IPS-NIHi7 (cell line): ENCODE data around the gene DCUN1D2.

Source experiments
- DNase-seq: peaks from one replicate; pipeline ENCODE4 v3.0.0; 2012; ENCODE audit warnings: mixed read lengths; ENCODE audit errors: extremely low spot score

DCUN1D2 gene

DNA sequence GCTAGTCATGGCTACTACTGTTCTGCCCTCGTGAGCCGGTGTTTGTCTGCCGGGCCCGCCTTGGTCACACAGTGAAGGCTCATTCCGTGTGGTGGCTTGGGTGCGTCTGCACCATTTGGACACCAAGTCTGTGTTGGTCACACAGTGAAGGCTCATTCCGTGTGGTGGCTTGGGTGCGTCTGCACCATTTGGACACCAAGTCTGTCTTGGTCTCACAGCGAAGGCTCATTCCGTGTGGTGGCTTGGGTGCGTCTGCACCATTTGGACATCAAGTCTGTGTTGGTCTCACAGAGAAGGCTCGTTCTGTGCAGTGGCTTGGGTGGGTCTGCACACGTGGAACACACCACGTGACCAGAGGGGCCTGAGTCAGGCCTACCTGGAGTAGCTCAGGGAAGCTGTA, 29.0 kb upstream of the DCUN1D2 start:
- no peak for DNase-seq

GRCh38 chr13:113518076-113518803, 27.7 kb upstream of the DCUN1D2 start:
- no peak for DNase-seq

DNA sequence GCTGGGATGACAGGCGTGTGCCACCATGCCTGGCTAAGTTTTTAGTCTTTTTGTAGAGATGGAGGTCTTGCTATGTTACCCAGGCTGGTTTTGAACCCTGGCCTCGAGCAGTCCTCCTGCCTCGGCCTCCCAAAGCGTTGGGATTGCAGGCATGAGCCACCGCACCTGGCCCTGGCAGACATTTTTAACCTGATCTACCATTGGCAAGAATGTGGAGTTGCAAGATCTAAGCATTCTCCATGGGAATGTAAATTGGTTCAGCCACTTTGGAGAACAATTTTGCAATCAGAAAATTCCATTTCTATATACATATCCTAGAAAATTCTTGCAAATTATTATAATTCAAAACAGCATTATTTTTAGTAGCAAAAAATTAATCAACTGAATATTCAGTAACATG, 24.3 kb upstream of the DCUN1D2 start:
- DNase-seq = no peak

- DNase-seq = no peak
Observed at GRCh38 chr13:113513761-113514160, 23.2 kb upstream of the DCUN1D2 start.

DNA sequence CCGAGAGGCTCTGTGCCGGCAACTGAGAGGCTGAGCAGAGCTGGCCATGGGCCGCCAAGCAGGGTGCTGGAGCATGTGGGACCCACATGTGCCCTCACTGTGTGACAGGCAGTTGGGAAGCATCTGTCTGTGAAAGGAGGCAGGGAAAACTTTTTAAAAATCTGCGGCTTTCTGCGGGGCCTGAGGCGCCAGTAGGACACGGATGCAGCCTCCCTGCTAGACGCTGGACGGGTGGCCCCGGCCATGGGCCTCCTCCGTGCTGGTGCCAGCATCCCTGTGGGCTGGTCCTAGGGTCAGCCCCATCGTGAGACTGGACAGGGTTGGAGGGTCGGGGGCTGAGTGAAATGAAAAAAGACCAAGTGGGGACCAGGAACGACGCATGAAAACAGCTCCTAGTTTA, 20.9 kb upstream of the DCUN1D2 start:
- no peak for DNase-seq

DNA sequence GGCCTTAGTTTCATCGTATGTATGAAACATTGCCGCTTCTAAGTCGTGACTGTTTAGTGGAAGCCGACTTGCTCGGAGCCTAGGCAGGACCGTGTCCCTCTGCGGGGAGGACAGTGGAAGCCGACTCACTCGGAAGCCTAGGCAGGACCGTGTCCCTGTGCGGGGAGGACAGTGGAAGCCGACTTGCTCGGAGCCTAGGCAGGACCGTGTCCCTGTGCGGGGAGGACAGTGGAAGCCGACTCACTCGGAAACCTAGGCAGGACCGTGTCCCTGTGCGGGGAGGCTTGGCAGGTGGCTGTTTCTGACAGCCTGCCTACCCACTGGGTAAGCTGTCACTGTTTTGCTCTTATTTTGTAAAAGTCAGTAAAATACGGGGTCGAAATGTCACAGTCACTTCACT, 20.4 kb upstream of the DCUN1D2 start:
- no peak for DNase-seq

DNA sequence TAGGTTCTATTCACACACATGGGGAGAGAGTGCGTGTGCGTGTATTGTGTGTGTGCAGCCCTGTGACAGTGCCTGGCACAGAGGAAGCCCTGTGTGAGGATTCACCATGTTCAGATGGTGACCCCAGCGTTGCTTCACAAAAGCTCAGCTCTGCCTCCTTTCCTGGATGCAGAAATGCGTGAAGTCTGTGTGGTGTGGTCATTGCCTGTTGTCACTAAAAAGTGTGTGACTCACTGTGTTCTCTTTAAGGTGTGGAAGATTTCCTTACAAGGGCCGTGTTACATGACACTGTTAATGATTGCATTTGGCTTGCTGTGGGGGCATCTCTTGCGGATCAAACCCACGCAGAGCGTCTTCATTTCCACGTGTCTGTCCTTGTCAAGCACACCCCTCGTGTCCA, 19.5 kb upstream of the DCUN1D2 start:
- no peak for DNase-seq

- DNase-seq = no peak
Observed at GRCh38 chr13:113508521-113509254, 18.2 kb upstream of the DCUN1D2 start.

GRCh38 chr13:113507505-113508345, 17.2 kb upstream of the DCUN1D2 start:
- DNase-seq = no peak

GRCh38 chr13:113506871-113507388, 16.4 kb upstream of the DCUN1D2 start:
- no peak for DNase-seq

DNA sequence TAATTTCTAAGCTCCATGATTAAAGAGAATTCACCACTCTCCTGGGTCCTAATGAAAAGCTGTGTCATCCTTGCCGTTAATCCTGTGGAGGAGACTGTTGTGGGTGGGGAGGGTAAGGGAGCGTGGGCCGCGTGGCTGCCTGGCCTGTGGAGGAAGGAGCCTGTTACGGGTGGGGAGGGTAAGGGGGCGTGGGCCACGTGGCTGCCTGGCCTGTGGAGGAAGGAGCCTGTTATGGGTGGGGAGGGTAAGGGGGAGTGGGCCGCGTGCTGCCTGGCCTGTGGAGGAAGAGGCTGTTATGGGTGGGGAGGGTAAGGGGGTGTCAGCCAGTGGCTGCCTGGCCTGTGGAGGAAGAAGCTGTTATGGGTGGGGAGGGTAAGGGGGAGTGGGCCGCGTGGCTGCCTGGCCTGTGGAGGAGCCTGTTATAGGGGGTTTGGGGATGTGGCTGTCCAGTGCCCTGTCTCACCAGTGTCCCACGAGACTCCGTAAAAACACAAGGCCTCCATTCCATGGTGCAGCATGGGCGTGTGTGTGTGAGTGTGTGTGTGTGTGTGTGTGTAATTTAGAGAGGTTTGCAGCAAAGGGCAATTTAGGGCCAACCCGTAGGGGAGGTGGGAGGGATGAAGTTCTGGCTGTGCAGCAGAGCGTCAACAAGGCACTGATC, 15.6 kb upstream of the DCUN1D2 start:
- no peak for DNase-seq

- no peak for DNase-seq
Observed at GRCh38 chr13:113502686-113503085, 12.2 kb upstream of the DCUN1D2 start.

DNA sequence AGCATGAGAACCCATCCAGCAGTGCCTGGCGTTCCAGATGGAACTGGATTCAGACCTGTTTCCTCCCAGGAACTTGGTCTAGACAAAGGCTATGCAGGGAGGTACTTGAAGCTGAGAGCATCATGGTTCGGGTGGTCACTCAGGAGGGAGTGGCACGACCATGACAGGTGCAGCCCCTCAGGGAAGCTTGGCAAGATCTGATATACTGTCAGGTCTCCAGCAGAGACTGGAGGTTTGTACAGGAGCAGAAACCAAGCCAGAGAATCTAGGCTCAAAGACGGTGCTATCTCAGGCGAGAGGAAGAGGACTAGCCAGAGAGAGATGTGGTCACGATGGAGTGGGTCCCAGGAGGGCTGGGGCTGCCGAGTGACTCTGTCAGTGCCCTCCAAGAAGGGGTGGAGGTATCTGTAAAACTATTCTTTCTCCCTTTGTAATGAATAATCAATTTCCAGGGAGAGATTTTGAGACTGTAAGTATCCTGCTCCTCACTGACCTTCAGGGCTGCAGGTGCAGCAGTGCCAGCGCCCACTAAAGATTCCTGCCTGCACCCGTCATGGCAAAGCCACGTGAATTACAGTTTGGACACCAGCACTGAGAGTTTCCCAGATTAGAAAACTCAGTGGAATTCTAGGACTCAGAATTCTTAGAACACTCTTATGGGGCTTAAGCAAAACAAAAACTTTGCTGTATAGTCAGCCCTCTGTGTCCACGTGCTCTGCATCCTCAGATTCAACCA, 10.2 kb upstream of the DCUN1D2 start:
- no peak for DNase-seq

DNA sequence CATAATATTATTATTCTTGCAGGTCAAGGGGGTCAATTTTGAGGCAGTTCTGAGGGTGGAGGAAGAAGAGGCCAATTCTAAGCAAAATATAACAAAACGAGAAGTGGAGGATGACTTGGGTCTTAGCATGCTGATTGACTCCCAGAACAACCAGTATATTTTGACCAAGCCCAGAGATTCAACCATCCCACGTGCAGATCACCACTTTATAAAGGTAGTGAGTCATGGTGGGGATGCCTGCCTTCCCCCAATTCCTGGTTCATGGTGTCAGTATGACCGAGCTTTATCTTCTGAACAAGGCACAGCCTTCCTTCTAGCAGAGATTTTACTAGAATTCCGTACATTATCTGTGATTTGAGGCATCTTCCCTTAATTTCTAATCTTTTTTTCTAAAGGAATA, 9.4 kb upstream of the DCUN1D2 start:
- DNase-seq = no peak

- no peak for DNase-seq
Observed at GRCh38 chr13:113498905-113499304, 8.4 kb upstream of the DCUN1D2 start.

DNA sequence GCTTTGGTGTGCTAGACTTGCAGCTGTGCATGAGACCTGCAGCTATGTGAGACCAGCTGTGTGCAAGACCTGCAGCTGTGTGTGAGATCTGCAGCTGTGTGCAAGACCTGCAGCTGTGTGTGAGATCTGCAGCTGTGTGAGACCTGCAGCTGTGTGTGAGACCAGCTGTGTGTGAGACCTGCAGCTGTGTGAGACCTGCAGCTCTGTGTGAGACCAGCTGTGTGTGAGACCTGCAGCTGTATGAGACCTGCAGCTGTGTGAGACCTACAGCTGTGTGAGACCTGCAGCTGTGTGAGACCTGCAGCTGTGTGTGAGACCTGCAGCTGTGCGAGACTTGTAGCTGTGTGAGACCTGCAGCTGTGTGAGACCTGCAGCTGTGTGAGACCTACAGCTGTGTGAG, 6.7 kb upstream of the DCUN1D2 start:
- DNase-seq = no peak

GRCh38 chr13:113495494-113496210, 5.1 kb upstream of the DCUN1D2 start:
- no peak for DNase-seq

- DNase-seq = no peak
Observed at GRCh38 chr13:113493315-113493951, 2.9 kb upstream of the DCUN1D2 start.

DNA sequence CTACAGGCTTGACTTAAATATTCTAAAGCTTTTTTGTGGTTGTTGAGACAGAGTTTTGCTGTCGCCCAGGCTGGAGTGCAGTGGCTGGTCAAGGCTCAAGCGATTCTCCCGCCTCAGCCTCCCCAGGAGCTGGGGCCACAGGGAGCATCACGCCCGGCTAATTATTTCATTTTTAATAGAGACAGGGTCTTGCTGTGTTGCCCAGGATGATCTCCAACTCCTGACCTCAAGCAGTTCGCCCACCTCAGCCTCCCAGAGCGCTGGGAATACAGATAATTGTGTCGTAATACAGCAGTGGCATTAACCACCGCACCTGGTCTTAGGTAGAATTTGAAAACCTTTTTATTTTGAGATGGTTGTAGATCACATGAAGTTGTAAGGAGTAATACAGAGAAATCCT, 1.5 kb upstream of the DCUN1D2 start:
- DNase-seq = no peak

GRCh38 chr13:113491418-113491883, 940 bp upstream of the DCUN1D2 start:
- no peak for DNase-seq
